HCT116 (cell line): ENCODE data around the gene SORL1.

Source experiments
- EZH2phosphoT487 ChIP-seq: fragments of 200-600 bp; IDR thresholded peaks from 2 replicates; pipeline ENCODE4 v1.6.1; 2018; ENCODE audit warnings: antibody characterized with exemption, borderline replicate concordance
- FOSL1 ChIP-seq: IDR thresholded peaks from 2 replicates; pipeline ENCODE4 v1.6.1; 2012; ENCODE audit warnings: low read depth
- POLR2AphosphoS5 ChIP-seq: IDR thresholded peaks from 2 replicates; pipeline ENCODE4 v1.6.1; 2011; ENCODE audit warnings: mild to moderate bottlenecking, low read depth, low read length, moderate library complexity
- SP1 ChIP-seq: IDR thresholded peaks from 2 replicates; pipeline ENCODE4 v1.6.1; 2012; ENCODE audit warnings: low read depth
- YY1 ChIP-seq: IDR thresholded peaks from 2 replicates; pipeline ENCODE4 v1.6.1; 2011; ENCODE audit warnings: low read length, low read depth, moderate library complexity, mild to moderate bottlenecking; ENCODE audit not compliant: insufficient replicate concordance; ENCODE audit errors: extremely low read depth
- TF ChIP-seq, protein P1 (sequence below), 3 experiments: fragments of 200-600 bp in 1 of 3; sonication (generic) in 1 of 3; IDR thresholded peaks in 2 of 3; conservative IDR thresholded peaks in 1 of 3; 2 replicates each; pipeline ENCODE4 v1.5.1; 2012 to 2017; ENCODE audit warnings: low read depth in 2 of 3, low read length in 2 of 3, antibody characterized with exemption in 1 of 3, borderline replicate concordance in 1 of 3, control low read depth in 1 of 3, mild to moderate bottlenecking in 1 of 3, mixed read lengths in 1 of 3, mixed run types in 1 of 3, moderate library complexity in 1 of 3; ENCODE audit not compliant: insufficient read depth in 1 of 3
- TF ChIP-seq, protein P2 (sequence below): IDR thresholded peaks from 2 replicates; pipeline ENCODE4 v1.6.1; 2012; ENCODE audit warnings: low read depth
- TF ChIP-seq, protein P3 (sequence below): IDR thresholded peaks from 2 replicates; pipeline ENCODE4 v1.6.1; 2012

DNA sequence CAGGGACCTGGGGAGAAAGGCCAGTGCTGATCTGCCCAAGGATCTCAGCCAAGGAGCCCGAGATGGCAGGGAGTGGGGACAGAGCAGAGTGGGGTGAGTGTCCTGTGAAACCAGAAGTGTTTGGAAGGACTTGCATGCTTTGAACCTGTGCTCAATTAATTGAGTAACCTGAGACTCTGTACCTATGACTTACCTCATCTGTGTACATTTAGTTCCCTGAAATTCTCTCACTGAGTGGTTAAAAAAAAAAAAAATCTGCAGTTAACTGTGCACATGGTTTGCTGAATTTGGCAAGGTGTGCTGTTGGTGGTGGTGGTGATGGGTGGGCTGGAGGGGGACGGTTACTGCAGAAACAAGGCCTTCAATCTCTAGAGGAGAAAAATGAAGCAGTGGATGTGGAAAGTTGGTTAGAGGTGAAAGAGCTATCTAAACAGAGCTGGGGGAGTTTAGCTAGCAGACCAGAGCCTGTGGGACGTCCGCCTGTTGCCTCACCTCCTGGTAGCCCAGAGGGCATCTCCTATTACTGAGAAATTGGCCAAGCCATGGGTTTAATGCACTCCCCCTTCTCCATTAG, 8.9 kb downstream of the SORL1 start:
- TF ChIP-seq, protein P1, sequence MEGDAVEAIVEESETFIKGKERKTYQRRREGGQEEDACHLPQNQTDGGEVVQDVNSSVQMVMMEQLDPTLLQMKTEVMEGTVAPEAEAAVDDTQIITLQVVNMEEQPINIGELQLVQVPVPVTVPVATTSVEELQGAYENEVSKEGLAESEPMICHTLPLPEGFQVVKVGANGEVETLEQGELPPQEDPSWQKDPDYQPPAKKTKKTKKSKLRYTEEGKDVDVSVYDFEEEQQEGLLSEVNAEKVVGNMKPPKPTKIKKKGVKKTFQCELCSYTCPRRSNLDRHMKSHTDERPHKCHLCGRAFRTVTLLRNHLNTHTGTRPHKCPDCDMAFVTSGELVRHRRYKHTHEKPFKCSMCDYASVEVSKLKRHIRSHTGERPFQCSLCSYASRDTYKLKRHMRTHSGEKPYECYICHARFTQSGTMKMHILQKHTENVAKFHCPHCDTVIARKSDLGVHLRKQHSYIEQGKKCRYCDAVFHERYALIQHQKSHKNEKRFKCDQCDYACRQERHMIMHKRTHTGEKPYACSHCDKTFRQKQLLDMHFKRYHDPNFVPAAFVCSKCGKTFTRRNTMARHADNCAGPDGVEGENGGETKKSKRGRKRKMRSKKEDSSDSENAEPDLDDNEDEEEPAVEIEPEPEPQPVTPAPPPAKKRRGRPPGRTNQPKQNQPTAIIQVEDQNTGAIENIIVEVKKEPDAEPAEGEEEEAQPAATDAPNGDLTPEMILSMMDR (IDR thresholded peaks at IDR 0.05 in 2 of 3, conservative IDR thresholded peaks at IDR 0.05 in 1 of 3; ENCODE audit: borderline replicate concordance in 1 of 3, insufficient read depth in 1 of 3, low read depth in 2 of 3, low read length in 2 of 3): no peak
- no peak for TF ChIP-seq SP1
- no peak for TF ChIP-seq EZH2phosphoT487
- no peak for TF ChIP-seq POLR2AphosphoS5
- no peak for TF ChIP-seq FOSL1
- TF ChIP-seq, protein P2, sequence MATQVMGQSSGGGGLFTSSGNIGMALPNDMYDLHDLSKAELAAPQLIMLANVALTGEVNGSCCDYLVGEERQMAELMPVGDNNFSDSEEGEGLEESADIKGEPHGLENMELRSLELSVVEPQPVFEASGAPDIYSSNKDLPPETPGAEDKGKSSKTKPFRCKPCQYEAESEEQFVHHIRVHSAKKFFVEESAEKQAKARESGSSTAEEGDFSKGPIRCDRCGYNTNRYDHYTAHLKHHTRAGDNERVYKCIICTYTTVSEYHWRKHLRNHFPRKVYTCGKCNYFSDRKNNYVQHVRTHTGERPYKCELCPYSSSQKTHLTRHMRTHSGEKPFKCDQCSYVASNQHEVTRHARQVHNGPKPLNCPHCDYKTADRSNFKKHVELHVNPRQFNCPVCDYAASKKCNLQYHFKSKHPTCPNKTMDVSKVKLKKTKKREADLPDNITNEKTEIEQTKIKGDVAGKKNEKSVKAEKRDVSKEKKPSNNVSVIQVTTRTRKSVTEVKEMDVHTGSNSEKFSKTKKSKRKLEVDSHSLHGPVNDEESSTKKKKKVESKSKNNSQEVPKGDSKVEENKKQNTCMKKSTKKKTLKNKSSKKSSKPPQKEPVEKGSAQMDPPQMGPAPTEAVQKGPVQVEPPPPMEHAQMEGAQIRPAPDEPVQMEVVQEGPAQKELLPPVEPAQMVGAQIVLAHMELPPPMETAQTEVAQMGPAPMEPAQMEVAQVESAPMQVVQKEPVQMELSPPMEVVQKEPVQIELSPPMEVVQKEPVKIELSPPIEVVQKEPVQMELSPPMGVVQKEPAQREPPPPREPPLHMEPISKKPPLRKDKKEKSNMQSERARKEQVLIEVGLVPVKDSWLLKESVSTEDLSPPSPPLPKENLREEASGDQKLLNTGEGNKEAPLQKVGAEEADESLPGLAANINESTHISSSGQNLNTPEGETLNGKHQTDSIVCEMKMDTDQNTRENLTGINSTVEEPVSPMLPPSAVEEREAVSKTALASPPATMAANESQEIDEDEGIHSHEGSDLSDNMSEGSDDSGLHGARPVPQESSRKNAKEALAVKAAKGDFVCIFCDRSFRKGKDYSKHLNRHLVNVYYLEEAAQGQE: no peak
- TF ChIP-seq YY1: no peak
- TF ChIP-seq, protein P3, sequence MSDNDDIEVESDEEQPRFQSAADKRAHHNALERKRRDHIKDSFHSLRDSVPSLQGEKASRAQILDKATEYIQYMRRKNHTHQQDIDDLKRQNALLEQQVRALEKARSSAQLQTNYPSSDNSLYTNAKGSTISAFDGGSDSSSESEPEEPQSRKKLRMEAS: no peak
